ENCODE results near the gene TMEM33. TPM values are rescaled to one million over a fixed set of nuclear protein-coding genes. Genes with fewer than 3 reads are reported as not detected.
A peak's percentile ranks its signal among the peaks of the same experiment; 100 is the strongest.

Gene TMEM33, protein sequence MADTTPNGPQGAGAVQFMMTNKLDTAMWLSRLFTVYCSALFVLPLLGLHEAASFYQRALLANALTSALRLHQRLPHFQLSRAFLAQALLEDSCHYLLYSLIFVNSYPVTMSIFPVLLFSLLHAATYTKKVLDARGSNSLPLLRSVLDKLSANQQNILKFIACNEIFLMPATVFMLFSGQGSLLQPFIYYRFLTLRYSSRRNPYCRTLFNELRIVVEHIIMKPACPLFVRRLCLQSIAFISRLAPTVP
- 10 to 100 TPM; 70.9 to 87.7 TPM for total RNA-seq
- polyA plus RNA-seq (ENCODE audit: insufficient read length in 6 of 6), result 10 to 100 TPM; 29.8 to 33.4 (median 31.2) TPM
- long read RNA-seq, donor 1, full-length matches to known transcripts, result 4 of 4 reads
- long read RNA-seq, donor 1, partial matches to known transcripts, result 0 of 4 reads
- long read RNA-seq, donor 1, other reads (novel, unspliced or antisense), result 0 of 4 reads
- long read RNA-seq, donor 2, full-length matches to known transcripts, result 8 of 8 reads
- long read RNA-seq, donor 2, partial matches to known transcripts, result 0 of 8 reads
- long read RNA-seq, donor 2, other reads (novel, unspliced or antisense), result 0 of 8 reads
- long read RNA-seq, donor 3, full-length matches to known transcripts, result 6 of 6 reads
- long read RNA-seq, donor 3, partial matches to known transcripts, result 0 of 6 reads
- long read RNA-seq, donor 3, other reads (novel, unspliced or antisense), result 0 of 6 reads
- long read RNA-seq, donor 4, full-length matches to known transcripts, result 13 of 16 reads
- long read RNA-seq, donor 4, partial matches to known transcripts, result 2 of 16 reads
- long read RNA-seq, donor 4, other reads (novel, unspliced or antisense), result 1 of 16 reads
- long read RNA-seq, donor 5, full-length matches to known transcripts, result 9 of 14 reads
- long read RNA-seq, donor 5, partial matches to known transcripts, result 5 of 14 reads
- long read RNA-seq, donor 5, other reads (novel, unspliced or antisense), result 0 of 14 reads
- long read RNA-seq, donor 6, full-length matches to known transcripts, result 4 of 4 reads
- long read RNA-seq, donor 6, partial matches to known transcripts, result 0 of 4 reads
- long read RNA-seq, donor 6, other reads (novel, unspliced or antisense), result 0 of 4 reads
- long read RNA-seq, donor 7, full-length matches to known transcripts, result 1 of 1 reads
- long read RNA-seq, donor 7, partial matches to known transcripts, result 0 of 1 reads
- long read RNA-seq, donor 7, other reads (novel, unspliced or antisense), result 0 of 1 reads
- long read RNA-seq, donor 8, full-length matches to known transcripts, result 6 of 6 reads
- long read RNA-seq, donor 8, partial matches to known transcripts, result 0 of 6 reads
- long read RNA-seq, donor 8, other reads (novel, unspliced or antisense), result 0 of 6 reads
- long read RNA-seq, donor 9, result 0 reads
- long read RNA-seq, donor 10, full-length matches to known transcripts, result 19 of 23 reads
- long read RNA-seq, donor 10, partial matches to known transcripts, result 1 of 23 reads
- long read RNA-seq, donor 10, other reads (novel, unspliced or antisense), result 3 of 23 reads
- long read RNA-seq, donor 11, full-length matches to known transcripts, result 6 of 6 reads
- long read RNA-seq, donor 11, partial matches to known transcripts, result 0 of 6 reads
- long read RNA-seq, donor 11, other reads (novel, unspliced or antisense), result 0 of 6 reads
- long read RNA-seq, donor 12, full-length matches to known transcripts, result 8 of 8 reads
- long read RNA-seq, donor 12, partial matches to known transcripts, result 0 of 8 reads
- long read RNA-seq, donor 12, other reads (novel, unspliced or antisense), result 0 of 8 reads

DNA sequence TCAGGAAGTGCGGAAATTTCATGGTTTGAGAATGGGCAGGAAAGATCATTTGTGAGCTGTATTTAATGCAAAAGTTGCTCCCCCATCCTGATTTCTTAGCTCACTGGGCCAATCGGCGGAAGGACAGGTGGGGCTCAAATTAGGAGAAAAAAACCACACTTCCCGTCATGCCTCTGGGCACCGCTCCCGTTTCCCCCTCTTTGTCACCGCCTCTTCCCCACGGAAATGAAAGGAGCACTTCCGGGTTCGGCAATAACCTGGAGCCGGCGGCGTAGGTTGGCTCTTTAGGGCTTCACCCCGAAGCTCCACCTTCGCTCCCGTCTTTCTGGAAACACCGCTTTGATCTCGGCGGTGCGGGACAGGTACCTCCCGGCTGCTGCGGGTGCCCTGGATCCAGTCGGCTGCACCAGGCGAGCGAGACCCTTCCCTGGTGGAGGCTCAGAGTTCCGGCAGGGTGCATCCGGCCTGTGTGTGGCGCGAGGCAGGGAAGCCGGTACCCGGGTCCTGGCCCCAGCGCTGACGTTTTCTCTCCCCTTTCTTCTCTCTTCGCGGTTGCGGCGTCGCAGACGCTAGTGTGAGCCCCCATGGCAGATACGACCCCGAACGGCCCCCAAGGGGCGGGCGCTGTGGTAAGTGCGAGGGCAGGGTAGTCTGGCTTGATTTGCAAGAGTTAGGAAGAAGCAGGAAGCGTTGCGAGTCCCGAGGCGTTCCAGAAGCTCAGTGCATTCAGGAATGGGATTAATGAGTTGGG, at the start of gene TMEM33:
Gene TMEM33, plus strand, starts transcription at position 529 of the 751 bp plus-strand sequence. Its CDS starts 56 bp downstream, at position 585.
- Histone ChIP-seq H3K27me3 (no peaks in the 10 kb centered on the region), H3K36me3 (peaks cover 0 to 12% of the 10 kb centered on the region in 2 donors), H3K27ac (peak within 1 kb of the TSS; percentile 40 to 92), H3K9me3 (no peaks in the 10 kb centered on the region), H3K4me1 (peaks cover 0 to 42% of the 10 kb centered on the region in 2 donors), H3K4me3 (peak within 1 kb of the TSS; percentile 74 to 96)
- TF ChIP-seq, protein P1, sequence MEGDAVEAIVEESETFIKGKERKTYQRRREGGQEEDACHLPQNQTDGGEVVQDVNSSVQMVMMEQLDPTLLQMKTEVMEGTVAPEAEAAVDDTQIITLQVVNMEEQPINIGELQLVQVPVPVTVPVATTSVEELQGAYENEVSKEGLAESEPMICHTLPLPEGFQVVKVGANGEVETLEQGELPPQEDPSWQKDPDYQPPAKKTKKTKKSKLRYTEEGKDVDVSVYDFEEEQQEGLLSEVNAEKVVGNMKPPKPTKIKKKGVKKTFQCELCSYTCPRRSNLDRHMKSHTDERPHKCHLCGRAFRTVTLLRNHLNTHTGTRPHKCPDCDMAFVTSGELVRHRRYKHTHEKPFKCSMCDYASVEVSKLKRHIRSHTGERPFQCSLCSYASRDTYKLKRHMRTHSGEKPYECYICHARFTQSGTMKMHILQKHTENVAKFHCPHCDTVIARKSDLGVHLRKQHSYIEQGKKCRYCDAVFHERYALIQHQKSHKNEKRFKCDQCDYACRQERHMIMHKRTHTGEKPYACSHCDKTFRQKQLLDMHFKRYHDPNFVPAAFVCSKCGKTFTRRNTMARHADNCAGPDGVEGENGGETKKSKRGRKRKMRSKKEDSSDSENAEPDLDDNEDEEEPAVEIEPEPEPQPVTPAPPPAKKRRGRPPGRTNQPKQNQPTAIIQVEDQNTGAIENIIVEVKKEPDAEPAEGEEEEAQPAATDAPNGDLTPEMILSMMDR (IDR thresholded peaks at IDR 0.05), result peak in 1 of 2 donors; percentile 18
- ATAC-seq (peak; percentile 97), DNase-seq (peak; percentile 86 to 90 (median 88))
- intact Hi-C loops (cut with DNase I), result no loop called here

DNA sequence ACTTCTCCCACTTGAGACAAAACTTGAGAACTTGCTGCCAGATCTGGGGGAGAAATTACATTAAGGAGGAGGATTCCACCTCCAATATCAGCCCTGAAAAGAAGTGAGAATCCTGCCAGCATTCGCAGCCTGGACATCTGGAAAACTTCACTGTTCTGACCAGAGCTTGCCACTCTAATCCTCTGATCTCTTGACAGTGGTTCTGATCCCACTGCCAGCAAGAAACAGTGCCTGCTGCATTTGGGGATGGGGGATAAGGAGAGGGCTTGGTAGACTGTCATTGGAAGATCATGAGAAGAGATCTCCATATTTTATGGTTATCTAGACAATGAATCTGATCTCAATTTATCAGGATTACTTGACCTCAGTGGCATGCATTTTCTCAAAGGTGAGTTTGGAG, 49.8 kb upstream of the TMEM33 start:
- H3K4me1 ChIP-seq, result peaks cover 15 to 23% of the 10 kb centered on the region in 2 donors
- no peaks in the 10 kb centered on the region for H3K9me3 ChIP-seq
- H3K4me3 ChIP-seq, result no peak overlapping the region
- H3K27me3 ChIP-seq, result peaks cover 29 to 77% of the 10 kb centered on the region in 2 donors
- DNase-seq, result no peak
- TF ChIP-seq, protein P1 (IDR thresholded peaks at IDR 0.05), result no peak
- ATAC-seq, result no peak
- no peaks in the 10 kb centered on the region for H3K36me3 ChIP-seq
- intact Hi-C loops (cut with DNase I), result loop anchor here in 1 of 2 donors (5.0 kb wide), 1 partner anchor 198 kb away; no protein-coding TSS in a partner anchor
- no peak overlapping the region for H3K27ac ChIP-seq

DNA sequence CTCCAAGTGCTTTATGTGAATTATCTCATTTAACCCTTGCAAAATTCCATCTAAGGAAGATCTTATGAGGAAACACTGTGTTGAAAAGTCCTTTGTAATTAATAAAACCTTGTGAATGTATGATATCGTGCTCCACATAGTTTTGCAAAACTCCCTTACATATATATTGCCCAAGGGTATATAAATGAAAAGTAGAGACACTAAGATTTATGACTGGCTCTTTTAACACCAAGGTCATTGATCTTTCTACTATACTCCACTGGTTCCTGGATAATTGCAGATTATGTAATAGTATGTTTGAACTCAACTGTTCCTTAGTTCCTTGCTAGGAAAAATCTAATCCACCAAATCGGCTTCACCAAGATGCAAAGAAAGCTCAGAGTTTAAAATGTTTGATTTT, 48.0 kb upstream of the TMEM33 start:
- no peak overlapping the region for H3K27ac ChIP-seq
- DNase-seq, result no peak

More for the DNA sequence above, 48.0 kb upstream of the TMEM33 start:
- peaks cover 11 to 69% of the 10 kb centered on the region in 2 donors for H3K27me3 ChIP-seq
- peaks cover 1 to 7% of the 10 kb centered on the region in 2 donors for H3K4me1 ChIP-seq
- TF ChIP-seq, protein P1 (IDR thresholded peaks at IDR 0.05), result no peak
- ATAC-seq, result no peak
- no peaks in the 10 kb centered on the region for H3K36me3 ChIP-seq
- intact Hi-C loops (cut with DNase I), result loop anchor here in 1 of 2 donors (5.0 kb wide), 1 partner anchor 200 kb away; no protein-coding TSS in a partner anchor
- no peak overlapping the region for H3K4me3 ChIP-seq
- H3K9me3 ChIP-seq, result no peaks in the 10 kb centered on the region

Measured in left lung (tissue), 14 donors.